ENCODE data around the gene FLAD1. TPM values are rescaled to one million over a fixed set of nuclear protein-coding genes. Genes with fewer than 3 reads are reported as not detected.
"Not testable (repeated sequence)": the region's sequence is repeated elsewhere in the genome, so short reads cannot be mapped to it uniquely, and the experiment has no call there.

Gene FLAD1
- total RNA-seq, 1 experiment from 2014 or later, result 82.4 TPM

GRCh38 chr1:154994269-154994587, 11.1 kb downstream of the FLAD1 start:
- no TSS peak for BruUV-seq (replicated peaks)
- Histone ChIP-seq H3K9me3 (ENCODE audit: low read depth, low read length, poor library complexity, severe bottlenecking) (no peaks in the 10 kb centered on the region), H3K36me3 (ENCODE audit: insufficient read depth, low read length, poor library complexity, severe bottlenecking) (peaks cover 14% of the 10 kb centered on the region), H3K4me1 (ENCODE audit: insufficient read depth, low read length, poor library complexity, severe bottlenecking) (no peaks in the 10 kb centered on the region), H3K27ac (ENCODE audit: low read depth, low read length, poor library complexity, severe bottlenecking) (peak overlapping the region; percentile 63), H3K4me3 (ENCODE audit: low read depth, low read length, poor library complexity, severe bottlenecking) (no peak overlapping the region), H3K27me3 (replicated peaks; ENCODE audit: insufficient read depth, low read depth, low read length, poor library complexity) (no peaks in the 10 kb centered on the region)
- intact Hi-C loops (cut with micrococcal nuclease; ENCODE audit: unreplicated experiment), result no loop called here
- TF ChIP-seq, protein P1, sequence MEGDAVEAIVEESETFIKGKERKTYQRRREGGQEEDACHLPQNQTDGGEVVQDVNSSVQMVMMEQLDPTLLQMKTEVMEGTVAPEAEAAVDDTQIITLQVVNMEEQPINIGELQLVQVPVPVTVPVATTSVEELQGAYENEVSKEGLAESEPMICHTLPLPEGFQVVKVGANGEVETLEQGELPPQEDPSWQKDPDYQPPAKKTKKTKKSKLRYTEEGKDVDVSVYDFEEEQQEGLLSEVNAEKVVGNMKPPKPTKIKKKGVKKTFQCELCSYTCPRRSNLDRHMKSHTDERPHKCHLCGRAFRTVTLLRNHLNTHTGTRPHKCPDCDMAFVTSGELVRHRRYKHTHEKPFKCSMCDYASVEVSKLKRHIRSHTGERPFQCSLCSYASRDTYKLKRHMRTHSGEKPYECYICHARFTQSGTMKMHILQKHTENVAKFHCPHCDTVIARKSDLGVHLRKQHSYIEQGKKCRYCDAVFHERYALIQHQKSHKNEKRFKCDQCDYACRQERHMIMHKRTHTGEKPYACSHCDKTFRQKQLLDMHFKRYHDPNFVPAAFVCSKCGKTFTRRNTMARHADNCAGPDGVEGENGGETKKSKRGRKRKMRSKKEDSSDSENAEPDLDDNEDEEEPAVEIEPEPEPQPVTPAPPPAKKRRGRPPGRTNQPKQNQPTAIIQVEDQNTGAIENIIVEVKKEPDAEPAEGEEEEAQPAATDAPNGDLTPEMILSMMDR (conservative IDR thresholded peaks at IDR 0.05; ENCODE audit: low read depth, low read length), result no peak
- no peak for TF ChIP-seq EZH2 (IDR thresholded peaks at IDR 0.05; ENCODE audit: borderline replicate concordance, low read depth, low read length, poor library complexity, severe bottlenecking)
- ChIA-PET CTCF (interaction anchor here (0.9 to 1.2 kb wide), 2 partner anchors 21 to 23 kb away, joined by 3 to 4 read pairs; no protein-coding TSS in a partner anchor), POLR2A (ENCODE audit: low non-redundant PET) (no interaction called here)
- DNase-seq (ENCODE audit: low spot score), result no peak

DNA sequence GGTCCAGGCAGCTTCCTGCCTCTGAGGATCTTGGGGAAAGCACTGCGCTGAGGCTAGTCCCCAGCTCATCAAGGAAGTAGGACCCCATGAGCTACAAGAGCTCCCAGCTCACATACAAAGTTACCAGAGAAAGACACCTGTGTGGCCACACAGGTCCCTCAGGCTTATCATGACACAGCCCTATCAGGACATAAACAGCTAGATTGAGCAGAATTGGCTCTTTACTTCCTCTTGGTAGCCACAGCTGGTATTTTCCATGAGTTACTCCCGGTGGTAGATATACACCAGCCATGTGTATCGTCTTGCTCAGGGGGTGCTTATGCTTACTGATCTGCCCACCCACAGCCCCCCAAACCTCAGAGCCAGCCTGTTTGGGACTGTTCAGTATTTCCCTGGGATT, 11.4 kb downstream of the FLAD1 start:
- no peak for DNase-seq (ENCODE audit: low spot score)
- Histone ChIP-seq H3K27ac (ENCODE audit: low read depth, low read length, poor library complexity, severe bottlenecking) (peak overlapping the region; percentile 63), H3K4me1 (ENCODE audit: insufficient read depth, low read length, poor library complexity, severe bottlenecking) (peaks cover under 1% of the 10 kb centered on the region), H3K9me3 (ENCODE audit: low read depth, low read length, poor library complexity, severe bottlenecking) (no peaks in the 10 kb centered on the region), H3K27me3 (replicated peaks; ENCODE audit: insufficient read depth, low read depth, low read length, poor library complexity) (no peaks in the 10 kb centered on the region), H3K4me3 (ENCODE audit: low read depth, low read length, poor library complexity, severe bottlenecking) (no peak overlapping the region), H3K36me3 (ENCODE audit: insufficient read depth, low read length, poor library complexity, severe bottlenecking) (peaks cover 11% of the 10 kb centered on the region)
- intact Hi-C loops (cut with micrococcal nuclease; ENCODE audit: unreplicated experiment), result no loop called here
- POLR2A ChIA-PET (ENCODE audit: low non-redundant PET), result no interaction called here
- no TSS peak for BruUV-seq (replicated peaks)
- TF ChIP-seq, protein P1 (conservative IDR thresholded peaks at IDR 0.05; ENCODE audit: low read depth, low read length), result no peak
- TF ChIP-seq EZH2 (IDR thresholded peaks at IDR 0.05; ENCODE audit: borderline replicate concordance, low read depth, low read length, poor library complexity, severe bottlenecking), result no peak
- CTCF ChIA-PET, result interaction anchor here (0.6 to 1.2 kb wide), 4 partner anchors 12 to 25 kb away, joined by 3 to 9 read pairs (median 4); partner anchors contain the start of gene FLAD1

DNA sequence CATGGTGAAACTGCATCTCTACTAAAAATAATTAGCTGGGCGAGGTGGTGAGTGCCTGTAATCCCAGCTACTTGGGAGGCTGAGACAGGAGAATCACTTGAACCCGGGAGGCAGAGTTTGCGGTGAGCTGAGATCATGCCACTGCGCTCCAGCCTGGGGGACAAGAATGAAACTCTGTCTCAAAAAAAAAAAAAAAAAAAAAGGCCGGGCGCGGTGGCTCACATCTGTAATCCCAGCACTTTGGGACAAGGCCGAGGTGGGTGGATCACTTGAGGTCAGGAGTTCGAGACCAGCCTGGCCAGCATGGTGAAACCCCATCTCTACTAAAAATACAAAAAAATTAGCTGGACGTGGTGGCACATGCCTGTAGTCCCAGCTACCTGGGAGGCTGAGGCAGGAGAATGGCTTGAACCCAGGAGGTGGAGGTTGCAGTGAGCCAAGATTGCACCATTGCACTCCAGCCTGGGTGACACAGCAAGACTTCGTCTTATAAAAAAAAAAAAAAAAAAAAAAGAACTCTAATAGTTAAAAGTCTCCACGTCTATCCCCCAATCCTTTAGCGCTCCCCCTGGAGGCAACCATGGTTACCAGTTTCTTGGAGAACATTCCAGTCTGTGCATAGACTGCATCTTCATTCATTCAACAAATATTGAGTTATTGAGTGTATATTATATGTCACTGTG, 12.3 kb downstream of the FLAD1 start:
- peak; percentile 88 for DNase-seq (ENCODE audit: low spot score)
- H3K27ac ChIP-seq (ENCODE audit: low read depth, low read length, poor library complexity, severe bottlenecking), result peak overlapping the region; percentile 63
- H3K36me3 ChIP-seq (ENCODE audit: insufficient read depth, low read length, poor library complexity, severe bottlenecking); H3K4me1 ChIP-seq (ENCODE audit: insufficient read depth, low read length, poor library complexity, severe bottlenecking); POLR2A ChIA-PET (ENCODE audit: low non-redundant PET); H3K4me3 ChIP-seq (ENCODE audit: low read depth, low read length, poor library complexity, severe bottlenecking); H3K9me3 ChIP-seq (ENCODE audit: low read depth, low read length, poor library complexity, severe bottlenecking); BruUV-seq (replicated peaks); H3K27me3 ChIP-seq (replicated peaks; ENCODE audit: insufficient read depth, low read depth, low read length, poor library complexity): not testable (repeated sequence)
- CTCF ChIA-PET, result interaction anchor here (0.6 to 1.2 kb wide), 7 partner anchors 13 to 621 kb away, joined by 3 to 11 read pairs (median 5); partner anchors contain the start of gene FLAD1
- intact Hi-C loops (cut with micrococcal nuclease; ENCODE audit: unreplicated experiment), result loop anchor here (5.0 kb wide), 1 partner anchor 33 kb away; the partner anchor contains the start of gene PYGO2
- TF ChIP-seq, protein P1 (conservative IDR thresholded peaks at IDR 0.05; ENCODE audit: low read depth, low read length), result peak; percentile 64
